AG20443 (cell line): Measurements from ENCODE around the gene LGI4.

Experiments
- DNase-seq: peaks from one replicate; pipeline ENCODE4 v3.0.0; 2012; ENCODE audit warnings: low spot score, mixed read lengths

Gene LGI4

GRCh38 chr19:35085947-35086346, 48.9 kb downstream of the LGI4 start:
- DNase-seq, result no peak

GRCh38 chr19:35084509-35084762, 50.4 kb downstream of the LGI4 start:
- DNase-seq, result no peak

GRCh38 chr19:35083691-35084508, 51.0 kb downstream of the LGI4 start:
- DNase-seq, result no peak

- DNase-seq, result no peak
These were observed 53.7 kb downstream of the LGI4 start for GRCh38 chr19:35081201-35081600.

- DNase-seq, result no peak
These were observed 54.2 kb downstream of the LGI4 start for GRCh38 chr19:35080613-35081170.

- DNase-seq, result no peak
These were observed 55.0 kb downstream of the LGI4 start for GRCh38 chr19:35079826-35080225.

GRCh38 chr19:35077411-35078223, 57.2 kb downstream of the LGI4 start:
- no peak for DNase-seq

GRCh38 chr19:35076657-35077056, 58.2 kb downstream of the LGI4 start:
- DNase-seq, result no peak

- no peak for DNase-seq
These were observed 58.9 kb downstream of the LGI4 start for GRCh38 chr19:35076026-35076370.

- no peak for DNase-seq
These were observed 59.4 kb downstream of the LGI4 start for GRCh38 chr19:35075202-35076025.
